Renal cortical epithelial cell (primary cell): ENCODE measurements around the gene KIRREL3. TPM values are rescaled to one million over a fixed set of nuclear protein-coding genes. Genes with fewer than 3 reads are reported as not detected.
A peak's percentile ranks its signal among the peaks of the same experiment; 100 is the strongest.

Experiments
- DNase-seq: peaks from one replicate; pipeline ENCODE4 v3.0.0-alpha.2; 2011; ENCODE audit warnings: low read depth
- total RNA-seq: library from RNA; depleted of rRNA; stranded (reverse); fragments of >200 nt; gene quantifications from 2 replicates; pipeline ENCODE4 v1.2.3, GENCODE V29; 2014

KIRREL3 gene
- total RNA-seq, 1 donor from 2014 or later = 0.10 TPM

- no peak for DNase-seq
Observed at GRCh38 chr11:126422446-126422845, 578.1 kb downstream of the KIRREL3 start.

DNA sequence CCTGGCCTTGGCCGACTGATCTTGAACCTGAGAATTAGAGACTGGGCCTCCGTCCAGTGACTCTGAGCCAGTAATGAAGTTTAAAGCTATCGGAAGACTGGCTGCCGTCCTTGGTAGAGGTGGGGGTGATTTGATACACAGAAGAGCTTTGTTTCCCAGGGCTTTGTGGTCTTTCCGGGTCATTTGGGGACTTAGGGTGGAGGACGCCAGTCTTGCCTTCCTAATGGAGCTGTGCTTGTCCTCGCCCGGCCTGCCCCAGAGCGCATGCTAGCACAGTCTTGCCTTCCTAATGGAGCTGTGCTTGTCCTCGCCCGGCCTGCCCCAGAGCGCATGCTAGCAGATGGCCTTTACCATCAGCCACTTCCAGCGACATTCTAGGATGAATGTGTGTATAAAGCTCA, 579.3 kb downstream of the KIRREL3 start:
- DNase-seq = no peak

- no peak for DNase-seq
Observed at GRCh38 chr11:126420698-126421256, 579.8 kb downstream of the KIRREL3 start.

GRCh38 chr11:126419801-126420697, 580.5 kb downstream of the KIRREL3 start:
- DNase-seq = no peak

DNA sequence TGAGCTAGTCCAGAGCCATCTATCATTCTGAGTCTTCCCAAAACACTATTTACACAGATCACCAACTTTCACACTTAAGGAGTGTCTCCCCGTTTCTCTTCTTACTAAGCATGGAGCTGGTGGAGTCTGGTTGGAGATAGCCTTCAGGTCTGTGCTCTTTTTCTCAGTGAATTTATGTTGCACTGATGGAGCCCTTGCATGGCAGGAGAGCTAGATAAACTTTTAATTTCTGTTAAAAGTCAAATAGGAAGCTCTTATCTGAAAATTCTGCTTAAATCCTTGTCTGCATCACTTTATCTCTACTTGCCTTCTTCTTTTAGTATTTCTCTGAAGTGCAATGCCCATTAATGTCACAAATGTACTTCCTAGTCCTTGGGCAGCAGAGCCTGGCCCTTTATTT, 581.7 kb downstream of the KIRREL3 start:
- DNase-seq = no peak

DNA sequence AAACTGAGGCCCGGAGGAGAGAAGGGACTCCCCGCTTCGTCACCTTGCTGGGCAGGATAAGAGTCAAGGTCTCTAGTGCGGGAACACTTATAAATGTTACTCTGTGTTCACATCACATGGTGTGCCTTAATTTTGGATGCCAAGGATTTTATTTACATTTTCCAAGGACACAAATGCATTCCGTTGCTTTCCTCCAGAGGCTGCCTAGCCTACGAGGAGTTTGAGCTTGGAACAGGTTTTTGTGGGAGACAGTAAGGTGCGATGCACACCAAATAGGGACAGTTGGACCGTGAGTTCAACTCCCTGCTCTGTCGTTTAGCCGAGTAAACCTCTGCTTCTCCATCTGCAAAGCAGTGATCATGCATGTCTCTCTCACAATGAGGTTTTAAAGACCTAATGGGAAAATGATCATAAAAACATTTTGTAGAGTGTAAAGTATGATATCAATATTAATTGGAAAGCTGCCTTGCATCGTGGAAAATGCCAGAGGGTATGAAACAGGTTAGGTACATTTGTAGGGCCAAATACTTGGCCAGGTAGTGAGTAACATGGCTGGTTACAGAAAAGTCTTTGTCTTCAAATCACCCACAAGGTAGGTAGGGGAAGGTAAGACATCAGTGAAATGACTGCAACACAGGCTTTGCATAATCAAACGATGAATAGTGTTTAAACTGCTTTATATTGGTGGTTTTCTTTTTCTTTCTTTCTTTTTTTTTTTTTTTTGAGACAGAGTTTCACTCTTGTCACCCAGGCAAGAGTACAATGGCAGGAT, 583.3 kb downstream of the KIRREL3 start:
- DNase-seq = no peak

DNA sequence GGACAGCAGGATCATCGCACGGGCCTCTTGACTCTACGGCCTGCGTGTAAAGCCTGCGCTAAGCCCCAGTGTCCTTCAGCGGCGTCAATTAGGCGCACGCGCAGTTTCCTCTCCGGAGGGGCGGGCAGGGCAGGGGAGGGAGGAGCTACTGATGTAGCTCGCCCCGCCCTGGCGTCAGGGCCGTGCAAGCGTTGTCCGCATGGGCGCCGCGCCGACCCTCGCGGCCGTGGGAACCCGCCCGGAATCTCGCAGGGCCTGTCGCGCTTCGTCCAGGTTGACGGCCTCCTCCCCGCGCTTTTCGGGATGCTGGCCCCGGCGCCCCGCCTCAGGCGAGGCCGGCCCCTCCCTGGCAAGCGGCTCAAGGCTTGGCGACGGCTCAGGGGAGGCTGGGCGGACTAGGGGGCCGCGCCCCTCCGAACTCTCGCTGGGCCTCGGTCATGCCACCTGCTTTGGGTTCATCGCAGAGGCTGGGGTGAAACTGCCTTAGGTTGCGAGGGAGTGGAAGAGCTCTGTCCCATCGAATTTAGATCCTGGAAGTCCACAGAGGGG, 584.0 kb downstream of the KIRREL3 start:
- peak; percentile 43 for DNase-seq

DNA sequence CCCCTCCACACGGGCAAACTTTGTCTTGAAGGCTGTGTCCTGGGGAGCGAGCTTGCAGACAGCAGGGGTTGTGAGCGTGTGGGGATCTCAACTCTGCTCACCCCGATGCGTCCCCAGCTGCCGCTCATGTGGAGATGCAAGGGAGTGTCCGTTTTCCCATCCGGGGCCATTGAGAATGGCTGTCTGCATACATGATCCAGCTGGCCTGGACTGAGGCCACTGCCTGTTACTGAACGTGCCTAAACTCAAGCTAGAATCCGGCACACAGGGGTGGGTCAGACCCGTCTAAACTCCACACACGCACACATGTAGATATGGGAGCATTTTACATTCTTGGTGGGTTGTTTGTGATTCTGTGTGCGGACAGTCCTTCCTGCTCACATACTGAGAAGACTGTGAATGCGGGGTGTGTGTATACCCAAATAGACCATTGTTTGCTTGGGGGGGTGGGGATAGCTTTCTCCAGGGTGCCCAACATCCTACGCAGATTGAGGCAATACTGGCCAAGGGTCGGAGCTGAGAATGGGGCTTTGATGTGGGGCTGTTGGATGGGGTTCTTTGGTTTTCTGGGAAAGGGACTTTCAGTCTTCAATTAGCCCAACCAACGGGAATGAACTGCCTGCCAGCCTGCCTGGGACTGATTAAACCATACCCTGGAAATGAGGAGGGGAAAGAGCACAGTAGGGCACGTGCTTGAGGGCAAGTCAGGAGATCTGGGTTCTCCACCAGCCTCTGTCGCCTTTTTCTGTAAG, 584.7 kb downstream of the KIRREL3 start:
- DNase-seq = no peak

DNA sequence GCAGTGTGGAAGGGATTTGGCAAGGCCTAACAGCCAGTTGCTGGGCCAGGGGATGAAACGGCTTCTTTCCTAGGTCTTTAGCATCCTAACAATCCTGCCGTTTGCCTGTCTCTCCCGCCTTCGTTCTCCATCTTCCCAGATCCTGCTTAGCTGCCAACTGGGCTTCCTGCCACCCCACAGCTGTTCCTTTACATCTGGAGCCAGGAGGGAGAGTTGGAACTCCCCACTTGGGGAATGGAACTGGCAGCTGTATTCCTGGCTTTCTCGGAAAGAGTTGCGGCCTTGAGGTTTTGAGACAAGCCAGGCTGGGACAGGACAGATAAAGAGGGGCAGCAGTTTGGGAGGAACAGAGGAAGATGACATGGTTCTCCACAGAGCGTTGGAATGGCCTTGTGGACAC, 585.4 kb downstream of the KIRREL3 start:
- DNase-seq = no peak

- peak; percentile 53 for DNase-seq
Observed at GRCh38 chr11:126414615-126415014, 586.0 kb downstream of the KIRREL3 start.

GRCh38 chr11:126413843-126414405, 586.6 kb downstream of the KIRREL3 start:
- DNase-seq = no peak

GRCh38 chr11:126413426-126413825, 587.1 kb downstream of the KIRREL3 start:
- no peak for DNase-seq

DNA sequence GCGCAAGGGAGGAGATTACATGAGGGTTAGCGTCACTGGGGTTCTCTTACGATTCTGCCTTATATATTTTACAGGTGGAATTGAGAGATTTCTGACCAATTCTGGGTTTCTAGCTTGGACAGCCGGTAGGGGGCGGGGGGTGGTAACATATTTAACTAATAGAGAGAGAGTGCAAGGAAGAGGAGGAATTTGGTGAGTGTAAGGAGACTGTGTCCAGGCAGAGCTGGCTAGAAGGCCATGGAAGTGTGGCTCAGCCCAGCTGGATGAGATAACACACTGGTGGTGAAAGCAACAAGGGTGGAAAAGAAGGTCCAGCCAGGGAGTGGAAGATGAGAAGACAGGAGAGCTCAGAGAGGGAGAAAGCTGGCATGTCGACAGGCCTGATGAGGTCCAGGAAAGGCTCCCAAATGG, 588.6 kb downstream of the KIRREL3 start:
- no peak for DNase-seq

GRCh38 chr11:126410649-126411048, 589.9 kb downstream of the KIRREL3 start:
- DNase-seq = no peak

GRCh38 chr11:126409620-126409985, 591.0 kb downstream of the KIRREL3 start:
- no peak for DNase-seq

DNA sequence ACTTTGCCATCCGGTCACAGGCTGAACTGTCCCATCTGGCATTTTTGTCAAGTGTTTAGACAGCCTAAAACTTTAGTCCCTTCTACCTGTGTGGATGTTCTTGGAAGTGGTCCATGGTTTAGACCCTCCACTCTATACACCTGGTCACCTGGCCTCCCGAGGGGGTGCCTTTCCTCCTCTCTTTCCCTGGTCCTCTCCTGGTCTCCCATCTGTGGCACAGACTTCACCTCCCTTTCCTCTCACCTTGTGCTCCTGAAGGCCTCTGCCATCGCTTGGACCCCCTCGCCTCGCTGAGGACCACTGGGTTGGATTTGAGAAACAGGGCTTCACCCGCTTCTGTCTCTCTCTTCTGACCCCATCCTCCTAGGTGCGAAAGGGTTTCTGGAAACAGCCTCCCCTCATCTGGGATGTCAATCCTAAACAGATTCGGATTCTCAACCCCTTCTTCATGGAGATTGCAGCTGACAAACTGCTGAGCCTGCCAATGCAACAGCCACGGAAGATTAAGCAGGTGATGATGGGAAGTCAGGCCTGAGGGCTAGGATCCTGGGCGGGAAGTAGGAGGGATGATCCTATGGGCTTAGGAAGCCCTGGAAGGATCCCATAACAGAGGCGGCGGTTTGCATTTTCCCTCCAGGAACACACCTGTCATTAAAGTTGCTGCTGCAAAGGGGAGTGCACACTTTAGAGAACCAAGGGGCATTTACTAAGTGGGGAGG, 591.5 kb downstream of the KIRREL3 start:
- no peak for DNase-seq

GRCh38 chr11:126408496-126408895, 592.1 kb downstream of the KIRREL3 start:
- no peak for DNase-seq

- no peak for DNase-seq
Observed at GRCh38 chr11:126407682-126408288, 592.8 kb downstream of the KIRREL3 start.

GRCh38 chr11:126407101-126407521, 593.5 kb downstream of the KIRREL3 start:
- DNase-seq = no peak

DNA sequence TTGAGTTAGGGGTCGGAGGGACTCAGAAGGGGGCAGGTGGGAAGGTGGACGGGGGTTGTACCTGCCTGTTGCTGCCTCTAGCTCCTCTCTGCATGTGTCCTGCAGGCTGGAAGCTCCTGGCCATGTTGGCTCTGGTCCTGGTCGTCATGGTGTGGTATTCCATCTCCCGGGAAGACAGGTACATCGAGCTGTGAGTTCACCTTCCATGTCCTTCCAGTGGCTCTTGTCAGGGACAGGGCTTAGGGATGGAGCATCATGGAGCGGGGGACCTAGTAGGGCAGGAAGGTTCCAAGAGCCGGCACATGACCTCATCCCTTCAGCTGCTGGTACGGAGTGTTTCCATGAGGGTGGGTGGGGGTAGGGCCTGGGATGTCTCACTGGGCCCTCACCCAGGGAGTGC, 594.2 kb downstream of the KIRREL3 start:
- no peak for DNase-seq
